Stomach smooth muscle (tissue), 2 donors: ENCODE results near the gene RAB5B.
"Not testable (repeated sequence)": the region's sequence is repeated elsewhere in the genome, so short reads cannot be mapped to it uniquely, and the experiment has no call there.

Experiments
- H3K27ac ChIP-seq: one replicate; pipeline ENCODE4 v1.7.0; 2013; ENCODE audit warnings: mild to moderate bottlenecking, low read length, inconsistent platforms
- H3K27me3 ChIP-seq, 2 donors: one replicate each; pipeline ENCODE4 v1.7.0; 2013; ENCODE audit warnings: low read length in 2 of 2; ENCODE audit not compliant: insufficient read depth in 2 of 2, control insufficient read depth in 1 of 2
- H3K36me3 ChIP-seq, 2 donors: one replicate each; pipeline ENCODE4 v1.7.0; 2013; ENCODE audit warnings: low read length in 2 of 2; ENCODE audit not compliant: control insufficient read depth in 2 of 2, insufficient read depth in 2 of 2
- H3K4me1 ChIP-seq: one replicate; pipeline ENCODE4 v1.7.0; 2013; ENCODE audit warnings: low read length; ENCODE audit not compliant: control insufficient read depth, insufficient read depth
- H3K4me3 ChIP-seq, 2 donors: one replicate each; pipeline ENCODE4 v1.7.0; 2013; ENCODE audit warnings: low read length in 2 of 2
- H3K9ac ChIP-seq, 2 donors: one replicate each; pipeline ENCODE4 v1.7.0; 2013; ENCODE audit warnings: low read length in 2 of 2, mild to moderate bottlenecking in 1 of 2
- H3K9me3 ChIP-seq, 2 donors: one replicate each; pipeline ENCODE4 v1.7.0; 2013; ENCODE audit warnings: low read length in 2 of 2; ENCODE audit not compliant: control insufficient read depth in 2 of 2
- donor health status: healthy.
- donor health status: Pancreatic carcinoma.

The RAB5B gene

GRCh38 chr12:55999999-56000540 lies 26.2 kb downstream of the RAB5B start:
- H3K9ac ChIP-seq, H3K27ac ChIP-seq, H3K9me3 ChIP-seq, H3K27me3 ChIP-seq, H3K4me3 ChIP-seq: not testable (repeated sequence)
- H3K4me1 ChIP-seq: peaks cover 13% of the 10 kb centered on the region
- peaks cover 9 to 11% of the 10 kb centered on the region in 2 donors for H3K36me3 ChIP-seq

GRCh38 chr12:56001487-56002100 lies 27.7 kb downstream of the RAB5B start:
- Histone ChIP-seq H3K9me3 (no peaks in the 10 kb centered on the region), H3K9ac (no peak overlapping the region), H3K36me3 (peaks cover 9 to 11% of the 10 kb centered on the region in 2 donors), H3K27me3 (no peaks in the 10 kb centered on the region), H3K4me1 (peaks cover 9% of the 10 kb centered on the region), H3K27ac (no peak overlapping the region), H3K4me3 (no peak overlapping the region)

DNA sequence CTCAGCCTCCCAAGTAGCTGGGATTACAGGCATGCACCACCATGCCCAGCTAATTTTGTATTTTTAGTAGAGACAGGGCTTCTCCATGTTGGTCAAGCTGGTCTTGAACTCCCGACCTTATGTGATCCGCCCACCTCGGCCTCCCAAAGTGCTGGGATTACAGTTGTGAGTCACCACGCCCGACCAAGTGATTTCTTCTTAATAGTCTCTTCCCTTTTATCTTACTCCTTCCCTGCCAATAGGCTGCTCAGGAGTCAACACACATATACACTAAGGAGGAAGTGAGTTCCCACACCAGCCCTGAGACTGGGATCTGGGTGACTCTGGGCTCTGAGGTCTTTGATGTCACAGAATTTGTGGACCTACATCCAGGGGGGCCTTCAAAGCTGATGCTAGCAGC lies 29.5 kb downstream of the RAB5B start:
- H3K9me3 ChIP-seq, H3K27ac ChIP-seq, H3K27me3 ChIP-seq, H3K9ac ChIP-seq, H3K4me3 ChIP-seq: not testable (repeated sequence)
- Histone ChIP-seq H3K4me1 (peaks cover 12% of the 10 kb centered on the region), H3K36me3 (peaks cover 9 to 11% of the 10 kb centered on the region in 2 donors)

GRCh38 chr12:56004211-56004610 lies 30.3 kb downstream of the RAB5B start:
- no peaks in the 10 kb centered on the region for H3K27me3 ChIP-seq
- H3K36me3 ChIP-seq: peaks cover 9 to 11% of the 10 kb centered on the region in 2 donors
- no peak overlapping the region for H3K27ac ChIP-seq

DNA sequence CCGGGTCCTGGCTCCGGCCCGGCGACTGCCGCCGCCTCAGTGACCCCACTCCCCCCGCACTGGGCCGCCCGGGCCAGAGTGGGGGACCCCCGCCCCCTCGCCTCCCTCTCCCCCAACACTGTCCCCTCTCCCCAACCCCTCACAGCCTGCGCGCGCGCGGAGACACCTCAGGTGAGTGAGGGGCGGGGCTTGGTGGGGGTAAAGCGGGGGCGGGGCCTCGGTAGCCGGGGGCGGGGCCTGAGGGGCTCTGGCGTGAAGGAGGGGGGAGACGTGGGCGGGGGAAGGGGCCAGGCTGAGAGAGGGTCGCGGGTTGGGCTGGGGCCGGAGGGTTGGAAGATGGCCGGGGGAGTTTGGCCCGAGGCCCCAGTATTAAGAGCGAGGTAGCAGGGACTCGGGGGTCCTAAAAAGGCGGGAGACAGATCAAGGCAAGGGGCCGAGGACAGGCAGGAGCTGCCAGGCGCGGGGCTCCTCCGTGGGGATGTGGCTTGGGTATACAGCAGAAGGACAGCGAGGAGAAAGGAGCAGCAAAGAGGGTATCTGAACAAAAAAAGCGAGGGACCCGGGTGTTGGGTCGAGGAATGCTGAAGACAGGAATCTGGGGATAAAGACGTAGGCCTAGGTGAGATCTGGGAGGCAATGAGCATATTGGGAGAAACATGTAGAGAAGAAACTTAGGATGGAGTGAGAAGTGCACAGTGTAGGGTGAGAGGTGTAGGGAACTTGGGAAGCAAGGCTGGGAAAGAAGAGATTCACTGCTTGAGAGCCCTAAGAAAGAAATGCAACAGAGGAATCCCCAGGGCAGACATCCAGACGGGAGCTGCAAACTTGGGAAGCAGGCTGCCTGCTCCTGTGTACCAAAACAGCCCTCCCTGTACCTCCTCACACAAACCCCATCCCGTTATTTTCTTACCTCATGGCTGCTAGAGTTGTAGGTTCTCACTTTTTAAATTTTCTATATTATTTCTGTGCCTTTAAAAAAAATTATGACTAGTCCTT lies 34.0 kb downstream of the RAB5B start:
- H3K9ac ChIP-seq: peak overlapping the region; percentile 69 to 74
- peak overlapping the region; percentile 79 to 87 for H3K4me3 ChIP-seq
- no peaks in the 10 kb centered on the region for H3K9me3 ChIP-seq
- no peaks in the 10 kb centered on the region for H3K27me3 ChIP-seq
- H3K4me1 ChIP-seq: peaks cover 12% of the 10 kb centered on the region
- H3K27ac ChIP-seq: peak overlapping the region; percentile 77
- H3K36me3 ChIP-seq: peaks cover 8 to 12% of the 10 kb centered on the region in 2 donors

More at GRCh38 chr12:56004211-56004610, 30.3 kb downstream of the RAB5B start:
- H3K4me1 ChIP-seq: peaks cover 12% of the 10 kb centered on the region
- no peak overlapping the region for H3K4me3 ChIP-seq
- no peaks in the 10 kb centered on the region for H3K9me3 ChIP-seq
- no peak overlapping the region for H3K9ac ChIP-seq

- Histone ChIP-seq H3K4me3 (no peak overlapping the region), H3K9ac (no peak overlapping the region), H3K27ac (peak overlapping the region; percentile 24), H3K27me3 (no peaks in the 10 kb centered on the region), H3K4me1 (peaks cover 12% of the 10 kb centered on the region), H3K36me3 (peaks cover 0 to 8% of the 10 kb centered on the region in 2 donors), H3K9me3 (no peaks in the 10 kb centered on the region)
Observed at GRCh38 chr12:56010111-56010570, 36.3 kb downstream of the RAB5B start.

- Histone ChIP-seq H3K4me1 (peaks cover 12% of the 10 kb centered on the region), H3K4me3 (no peak overlapping the region), H3K9me3 (no peaks in the 10 kb centered on the region), H3K27me3 (no peaks in the 10 kb centered on the region), H3K9ac (no peak overlapping the region), H3K36me3 (peaks cover 0 to 8% of the 10 kb centered on the region in 2 donors), H3K27ac (no peak overlapping the region)
Observed at GRCh38 chr12:56011509-56012090, 37.7 kb downstream of the RAB5B start.

GRCh38 chr12:56013482-56013881 lies 39.6 kb downstream of the RAB5B start:
- H3K27ac ChIP-seq: no peak overlapping the region
- no peaks in the 10 kb centered on the region for H3K4me1 ChIP-seq
- no peaks in the 10 kb centered on the region for H3K27me3 ChIP-seq
- peaks cover 5 to 8% of the 10 kb centered on the region in 2 donors for H3K36me3 ChIP-seq
- no peak overlapping the region for H3K9ac ChIP-seq
- no peaks in the 10 kb centered on the region for H3K9me3 ChIP-seq
- no peak overlapping the region for H3K4me3 ChIP-seq

DNA sequence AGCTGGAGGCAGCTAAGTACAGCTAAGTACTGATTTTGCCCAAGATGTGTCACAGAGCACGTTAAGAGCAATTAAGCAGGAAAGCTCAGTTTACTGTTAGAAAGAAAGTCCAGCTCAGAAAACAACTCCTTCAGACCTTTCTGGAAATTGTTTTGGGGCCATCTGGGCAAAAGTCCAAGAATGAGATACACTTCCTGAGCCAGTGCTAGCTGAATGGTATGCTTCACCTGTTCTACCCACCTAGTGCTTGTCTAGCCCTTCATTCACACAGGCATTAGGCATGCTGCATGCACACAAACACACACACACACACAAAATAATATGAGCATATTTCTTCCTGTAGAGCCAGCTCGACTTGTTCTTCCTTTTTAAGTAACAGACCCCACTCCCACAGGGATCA lies 40.3 kb downstream of the RAB5B start:
- Histone ChIP-seq H3K27ac (no peak overlapping the region), H3K36me3 (peaks cover 5 to 8% of the 10 kb centered on the region in 2 donors), H3K27me3 (no peaks in the 10 kb centered on the region), H3K4me1 (no peaks in the 10 kb centered on the region), H3K9me3 (no peaks in the 10 kb centered on the region), H3K4me3 (no peak overlapping the region), H3K9ac (no peak overlapping the region)

GRCh38 chr12:56017181-56017580 lies 43.3 kb downstream of the RAB5B start:
- Histone ChIP-seq H3K27me3 (no peaks in the 10 kb centered on the region), H3K36me3 (peaks cover 0 to 5% of the 10 kb centered on the region in 2 donors), H3K9me3 (no peaks in the 10 kb centered on the region), H3K4me3 (no peak overlapping the region), H3K9ac (no peak overlapping the region), H3K27ac (no peak overlapping the region), H3K4me1 (peaks cover 24% of the 10 kb centered on the region)
